Stimulated activated CD4-positive, alpha-beta T cell treated with anti-CD3 and anti-CD28 coated beads, Interleukin-12 subunit alpha, Interleukin-12 subunit beta, amount 100 ng/mL, for 48 hours (primary cell): ENCODE results near the gene PTPRJ.
"Not testable (repeated sequence)": the region's sequence is repeated elsewhere in the genome, so short reads cannot be mapped to it uniquely, and the experiment has no call there.

Experiments used
- DNase-seq, 3 donors: peaks; one replicate each; pipeline ENCODE4 v3.0.0-alpha.2; 2020; ENCODE audit warnings: low read depth in 2 of 3, low spot score in 1 of 3

PTPRJ gene

DNA sequence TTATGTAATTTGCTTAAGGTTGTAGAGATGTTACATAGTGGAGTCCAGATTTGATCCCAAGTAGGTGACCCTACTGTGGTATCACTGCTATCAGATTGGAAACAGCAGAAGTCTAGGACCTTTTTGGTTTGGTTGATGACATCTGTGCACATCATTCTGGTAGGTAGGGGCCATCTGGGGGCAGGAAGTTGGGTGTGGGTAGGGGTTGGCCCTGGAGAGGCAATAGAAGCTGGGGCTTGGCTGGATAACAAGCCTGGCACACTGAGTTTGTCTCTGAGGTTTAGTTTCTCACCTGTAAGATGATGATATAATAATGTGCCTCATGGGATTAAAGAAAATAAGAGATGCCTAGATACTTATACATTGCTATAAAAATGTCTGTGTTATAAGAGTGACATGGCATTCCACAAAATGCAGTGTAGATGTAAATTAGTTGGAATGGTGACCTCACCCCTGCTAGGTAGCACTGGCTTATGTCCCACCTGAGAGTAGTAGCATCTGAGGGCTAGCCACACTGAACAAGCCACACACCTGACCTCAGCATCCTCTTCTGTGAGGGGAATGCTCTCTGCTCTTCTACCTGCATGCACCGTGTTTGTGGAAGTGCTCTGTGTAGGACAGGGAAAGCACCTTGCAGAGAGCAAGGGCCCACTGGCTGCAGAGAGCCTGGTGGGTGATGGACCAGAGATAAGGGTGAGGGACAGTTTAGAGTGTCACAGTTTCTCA lies 36.9 kb downstream of the PTPRJ start:
- DNase-seq = no peak

DNA sequence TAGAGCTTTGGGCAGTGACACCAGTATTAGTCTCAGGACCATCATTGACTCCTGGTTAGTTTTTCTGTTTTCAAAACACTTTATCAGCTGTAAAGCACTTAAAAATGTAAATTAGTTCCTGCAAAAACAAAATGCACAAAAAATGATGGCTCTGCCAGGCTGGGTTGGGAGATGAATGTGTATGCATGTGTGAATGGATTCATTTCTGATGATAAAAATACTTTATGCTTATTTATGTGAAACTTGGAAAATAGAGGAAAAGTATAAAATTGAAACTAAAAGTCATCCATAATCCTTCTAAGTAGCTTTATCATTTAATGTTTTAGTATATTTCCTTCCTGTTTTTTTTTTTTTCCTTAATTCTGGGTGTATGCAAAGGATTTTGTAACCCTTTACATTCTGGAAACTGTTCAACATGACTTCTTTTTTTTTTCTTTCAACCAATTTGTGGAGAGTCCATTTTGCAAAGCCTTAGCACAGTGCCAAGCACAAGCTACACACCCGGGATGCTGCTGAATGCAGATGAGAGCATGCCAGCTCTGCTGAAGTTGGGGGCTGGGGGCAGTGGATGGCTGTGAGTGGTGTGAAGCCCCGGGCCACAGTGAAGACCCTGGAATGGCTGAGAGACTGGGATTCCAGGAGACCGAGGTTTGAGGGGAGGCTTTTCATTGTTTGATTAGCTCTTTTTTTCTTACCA lies 37.6 kb downstream of the PTPRJ start:
- no peak for DNase-seq

DNA sequence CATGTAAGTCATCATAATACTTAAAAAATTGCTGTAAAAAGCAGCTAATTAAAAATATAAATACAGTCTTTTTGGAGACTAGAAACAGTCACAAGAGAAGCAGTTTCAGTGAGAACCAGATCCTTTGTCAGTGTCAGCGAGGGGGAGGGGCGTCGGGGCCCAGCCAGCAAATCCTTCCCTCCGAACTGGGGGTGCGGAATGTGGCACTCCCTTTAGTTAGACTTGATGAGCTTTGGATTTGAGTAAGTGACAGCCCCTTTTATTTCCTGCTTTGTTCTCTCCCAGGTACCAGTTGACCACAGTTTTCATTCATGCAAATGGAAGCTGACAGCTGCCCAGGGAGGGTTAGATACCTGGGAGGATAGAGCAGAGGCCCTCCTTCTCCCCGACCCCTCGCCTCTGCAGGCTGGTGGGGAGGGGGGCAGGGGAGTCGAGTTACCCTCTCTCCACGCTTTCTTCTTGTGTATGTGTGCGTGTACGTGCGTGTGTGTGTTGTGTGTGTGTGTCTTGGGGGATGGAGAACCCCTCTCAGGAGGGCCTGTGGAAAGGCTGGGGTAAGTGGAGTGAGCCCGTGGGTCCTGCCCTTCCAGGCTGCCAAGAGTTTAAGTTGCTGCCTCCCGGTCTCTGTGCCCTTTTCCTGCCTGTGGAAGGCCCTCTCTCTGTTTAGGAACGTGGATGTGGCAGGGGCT lies 38.3 kb downstream of the PTPRJ start:
- no peak for DNase-seq

DNA sequence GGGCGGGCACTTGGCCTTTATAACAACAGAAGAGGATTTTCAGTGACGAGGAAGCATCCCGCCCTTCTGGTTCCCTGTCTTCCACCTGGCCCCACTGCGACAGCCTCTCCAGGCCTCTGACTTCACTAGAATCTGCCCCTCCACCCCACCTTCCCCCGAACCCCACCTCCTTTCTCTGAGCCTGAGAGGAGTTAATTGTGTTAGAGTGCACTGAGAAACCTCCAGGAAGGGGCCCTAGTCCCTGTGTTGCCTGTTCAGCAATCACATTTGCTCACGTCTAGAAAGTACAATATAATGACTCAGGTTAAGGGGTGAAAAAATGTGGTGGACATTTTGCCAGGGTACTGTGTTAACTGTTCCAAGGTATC lies 38.8 kb downstream of the PTPRJ start:
- DNase-seq = no peak

DNA sequence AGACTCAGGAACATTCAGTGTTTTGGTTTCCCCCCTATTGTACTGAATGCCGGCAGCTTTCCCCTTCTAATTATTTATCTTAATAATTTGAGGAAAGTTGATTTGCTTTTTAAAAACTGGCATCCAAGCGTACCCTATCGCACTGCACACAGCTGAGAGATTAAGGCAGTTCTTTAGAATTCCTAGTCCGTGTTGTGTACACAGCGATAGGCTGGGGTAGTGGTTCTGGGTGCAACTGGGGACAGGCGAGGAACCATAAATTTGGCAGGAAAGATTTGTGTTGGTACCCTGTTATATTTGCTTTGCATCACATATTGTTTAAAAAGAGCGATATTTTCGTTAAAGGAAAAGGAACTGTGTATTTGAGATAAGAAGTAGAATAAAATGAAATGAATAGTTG lies 39.2 kb downstream of the PTPRJ start:
- DNase-seq = no peak

DNA sequence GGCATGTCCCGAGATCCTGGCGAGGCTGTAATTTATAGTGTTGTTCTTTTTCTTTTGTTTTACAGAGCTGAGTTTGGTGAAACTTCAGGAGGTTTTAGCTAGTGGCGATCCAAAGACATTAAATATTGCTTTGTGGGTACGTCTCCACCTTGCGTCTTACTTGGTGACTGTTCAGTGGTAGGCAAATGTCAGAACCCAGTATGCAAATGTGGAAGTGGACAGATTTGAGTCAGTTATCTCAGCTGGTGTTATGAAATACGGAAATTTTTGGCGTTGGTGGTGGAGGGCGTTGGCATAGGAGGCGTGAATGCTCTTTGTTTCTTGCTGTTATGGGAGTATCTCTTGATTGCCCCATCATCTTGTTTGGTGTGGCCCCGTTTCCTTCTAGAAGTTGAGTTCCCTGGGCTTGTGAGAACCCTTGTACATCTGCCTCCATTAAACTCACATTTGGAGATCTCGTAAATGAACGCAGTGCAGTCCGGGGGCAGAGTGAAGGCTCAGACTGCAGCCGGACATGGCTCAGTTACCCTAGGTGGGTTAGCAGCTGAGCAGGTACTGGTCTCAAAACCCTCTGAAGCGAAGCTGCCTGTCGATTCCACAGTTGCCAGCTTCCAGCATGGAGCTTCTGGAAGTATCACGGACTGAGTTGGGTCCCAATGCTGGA lies 39.9 kb downstream of the PTPRJ start:
- no peak for DNase-seq

DNA sequence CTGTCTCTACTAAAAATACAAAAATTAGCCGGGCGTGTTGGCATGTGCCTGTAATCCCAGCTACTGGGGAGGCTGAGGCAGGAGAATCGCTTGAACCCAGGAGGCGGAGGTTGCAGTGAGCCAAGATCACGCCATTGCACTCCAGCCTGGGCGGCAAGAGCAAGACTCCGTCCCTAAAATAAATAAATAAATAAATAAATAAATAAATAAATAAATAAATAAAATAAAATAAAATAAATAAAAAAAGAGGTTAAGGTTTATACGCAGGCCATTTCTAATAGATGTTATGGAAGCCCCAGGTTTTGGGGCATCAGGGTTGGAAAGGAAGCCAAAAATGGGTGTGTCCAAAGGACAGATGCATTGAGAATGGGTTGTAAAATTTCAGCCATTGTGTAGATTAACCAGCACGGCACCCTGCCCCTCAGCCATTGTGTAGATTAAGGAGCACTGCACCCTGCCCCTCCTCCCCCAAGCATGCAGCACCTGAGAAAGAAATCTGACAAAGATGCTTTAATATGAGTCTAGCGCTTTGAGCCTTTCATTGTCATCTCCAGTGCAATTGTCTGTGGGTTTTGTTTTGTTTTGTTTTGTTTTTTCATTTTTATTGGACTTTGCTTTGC lies 41.0 kb downstream of the PTPRJ start:
- DNase-seq = not testable (repeated sequence)

DNA sequence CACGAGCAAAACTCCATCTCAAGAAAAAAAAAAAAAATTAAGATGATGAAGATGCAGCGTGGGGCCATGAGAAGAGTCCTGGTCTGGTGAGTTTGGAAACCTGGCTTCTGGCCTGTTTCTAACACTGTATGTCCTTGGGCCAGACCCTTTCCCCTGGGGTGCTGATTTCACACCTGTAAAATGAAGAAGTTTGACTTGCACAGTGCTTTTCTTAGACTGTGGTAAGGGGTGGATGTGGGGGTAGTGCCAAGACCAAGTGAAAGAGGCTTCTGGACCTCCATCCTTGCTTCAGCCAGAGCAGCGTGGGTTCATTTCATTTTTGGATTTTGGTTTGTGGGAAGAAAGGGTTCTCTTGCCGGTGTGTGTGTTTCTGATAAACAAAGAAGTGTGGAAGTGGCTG lies 42.1 kb downstream of the PTPRJ start:
- no peak for DNase-seq

DNA sequence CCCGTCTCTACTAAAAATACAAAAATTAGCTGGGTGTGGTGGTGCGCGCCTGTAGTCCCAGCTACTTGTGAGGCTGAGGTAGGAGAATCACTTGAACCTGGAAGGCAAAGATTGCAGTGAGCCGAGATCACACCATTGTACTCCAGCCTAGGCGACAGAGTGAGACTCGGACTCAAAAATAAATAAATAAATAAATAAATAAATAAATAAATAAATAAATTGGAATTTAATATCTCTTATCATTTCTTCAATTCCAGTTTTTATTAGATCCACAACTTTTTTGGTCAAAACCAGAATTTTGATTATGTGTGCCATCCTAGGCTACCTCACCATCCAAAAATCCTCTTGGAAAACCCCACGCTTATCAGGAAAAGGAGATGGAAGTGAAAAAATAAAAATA lies 43.2 kb downstream of the PTPRJ start:
- not testable (repeated sequence) for DNase-seq

DNA sequence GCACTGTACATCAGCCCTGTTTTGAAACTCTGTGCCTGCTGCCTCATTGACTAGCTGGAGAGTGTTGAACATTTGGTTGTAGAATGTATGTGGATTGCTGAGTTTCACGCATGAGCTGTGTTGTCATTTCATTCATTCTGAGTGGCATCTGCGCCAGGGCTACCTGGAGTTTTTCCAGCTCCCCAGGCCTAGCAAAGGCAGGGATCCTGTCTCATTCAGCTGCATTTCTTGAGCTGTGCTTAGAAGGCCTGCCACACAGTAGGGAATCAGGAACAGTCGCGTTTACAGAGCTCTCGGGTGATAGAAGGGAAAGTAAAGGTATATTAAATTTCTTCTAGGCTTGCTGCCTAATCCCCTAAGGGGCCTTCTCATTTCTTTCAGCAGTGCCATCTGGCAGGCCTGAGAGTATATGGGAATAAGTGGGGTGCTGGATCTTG lies 44.3 kb downstream of the PTPRJ start:
- no peak for DNase-seq

DNA sequence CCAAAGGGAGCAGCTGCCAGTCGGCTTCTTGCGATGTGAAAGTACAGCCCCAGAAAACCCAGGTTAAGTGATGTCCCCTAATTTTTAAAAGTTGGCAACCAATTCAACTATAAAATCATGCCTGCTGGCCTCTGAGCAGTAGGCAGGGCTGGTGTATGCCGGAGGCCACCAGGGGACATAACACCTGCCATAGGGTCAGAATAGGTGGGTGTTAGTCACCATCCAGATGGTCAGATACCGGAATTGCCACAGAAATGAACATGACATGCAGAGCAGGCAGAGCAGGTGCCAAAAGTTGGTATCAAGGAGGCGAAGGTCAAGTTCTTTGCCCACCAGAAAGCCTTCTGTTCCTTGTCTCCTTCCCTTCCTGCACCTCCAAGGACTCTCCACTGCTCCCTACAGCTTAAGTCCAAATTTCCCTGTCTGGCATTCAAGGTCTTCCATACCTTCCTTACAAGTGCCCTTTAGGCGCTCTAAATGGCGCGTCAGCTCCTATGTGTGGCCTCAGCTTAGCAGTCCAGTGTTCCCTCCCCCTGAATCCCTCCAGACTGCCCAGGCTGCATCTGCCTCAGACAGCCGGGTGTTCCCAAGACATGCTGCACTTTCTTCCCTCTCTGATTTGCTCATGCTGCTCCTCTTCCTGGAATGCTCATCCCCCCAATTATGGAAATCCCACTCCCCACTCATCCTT lies 45.1 kb downstream of the PTPRJ start:
- DNase-seq = no peak

DNA sequence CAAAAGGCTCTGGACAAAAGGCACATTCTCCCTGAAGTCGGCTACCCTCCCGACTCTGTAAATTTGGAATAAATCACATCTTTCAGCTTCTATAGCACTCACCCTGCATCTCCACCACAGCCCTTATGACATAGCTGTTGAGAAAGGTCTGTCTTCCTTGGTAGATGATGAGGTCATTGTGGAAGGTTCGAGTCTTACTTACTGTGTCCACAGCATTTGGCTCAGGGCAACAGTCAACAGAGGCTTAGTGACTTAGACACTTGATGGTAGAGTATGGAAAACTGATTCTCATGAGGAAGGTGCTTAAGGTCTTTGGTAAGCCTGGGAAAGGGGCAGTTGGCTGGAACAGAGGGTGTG lies 45.6 kb downstream of the PTPRJ start:
- no peak for DNase-seq

DNA sequence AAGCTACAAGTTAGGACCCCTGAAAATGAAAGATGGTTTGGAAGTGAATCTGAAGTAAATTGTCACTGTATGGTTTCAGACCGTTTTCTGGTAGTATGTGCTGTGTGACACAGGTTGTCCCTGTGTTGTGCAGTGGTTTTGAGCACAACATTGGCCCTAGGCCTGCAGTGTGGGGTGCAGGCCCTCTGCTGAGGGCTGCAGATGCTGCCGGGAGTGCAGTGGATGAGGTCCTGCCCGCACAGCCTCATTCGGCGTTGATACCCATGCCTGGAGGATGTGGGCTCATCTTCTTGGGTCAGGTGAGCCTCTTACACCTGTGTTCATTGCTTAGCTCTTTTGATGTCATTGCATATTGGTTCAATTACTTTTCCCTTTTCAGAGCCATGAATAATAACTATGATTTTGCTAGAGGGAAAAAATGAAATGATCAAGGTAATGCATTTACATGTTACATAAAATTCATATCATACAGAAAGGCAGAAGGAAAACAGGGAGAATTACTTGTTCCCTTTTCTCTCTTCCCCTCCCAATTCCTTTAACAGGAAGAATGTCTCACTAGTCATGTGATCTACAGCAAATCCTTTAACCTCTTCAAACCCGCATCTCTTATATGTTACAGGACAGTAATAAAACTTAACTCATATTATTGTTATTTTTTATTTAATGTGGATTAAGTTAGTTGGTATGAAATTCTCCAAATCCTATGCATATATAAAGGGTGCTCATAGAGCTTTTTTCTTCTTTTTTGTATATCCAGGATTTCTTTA lies 48.7 kb downstream of the PTPRJ start:
- DNase-seq = no peak

DNA sequence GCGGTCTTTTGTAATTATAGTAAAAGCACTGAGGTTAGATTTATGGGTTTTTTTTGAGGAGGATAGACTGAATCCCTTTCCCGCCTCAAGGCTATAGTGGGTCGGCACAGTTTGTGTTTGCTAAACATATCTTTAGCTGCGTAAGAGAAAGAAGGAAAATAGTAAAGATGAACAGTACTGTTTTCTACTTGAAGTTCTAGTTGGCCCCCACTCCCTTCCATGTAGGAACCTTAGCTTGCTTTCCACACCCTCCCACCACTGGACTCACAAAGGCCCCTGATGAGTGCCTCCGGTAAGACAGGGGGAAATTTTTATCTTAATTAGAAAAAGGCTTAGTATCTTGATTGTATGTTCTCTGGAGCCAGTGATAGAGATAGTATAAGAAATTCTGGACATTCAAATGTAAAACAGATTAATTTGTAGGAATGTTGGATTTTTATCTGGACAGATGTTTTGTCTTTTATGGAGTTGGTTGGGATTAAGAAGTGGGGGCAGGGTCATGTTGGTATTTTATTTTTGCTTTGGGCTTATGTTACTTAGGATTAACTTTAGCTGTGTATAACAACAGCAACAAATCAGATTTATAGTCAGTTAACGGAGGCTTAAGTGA lies 49.4 kb downstream of the PTPRJ start:
- no peak for DNase-seq

DNA sequence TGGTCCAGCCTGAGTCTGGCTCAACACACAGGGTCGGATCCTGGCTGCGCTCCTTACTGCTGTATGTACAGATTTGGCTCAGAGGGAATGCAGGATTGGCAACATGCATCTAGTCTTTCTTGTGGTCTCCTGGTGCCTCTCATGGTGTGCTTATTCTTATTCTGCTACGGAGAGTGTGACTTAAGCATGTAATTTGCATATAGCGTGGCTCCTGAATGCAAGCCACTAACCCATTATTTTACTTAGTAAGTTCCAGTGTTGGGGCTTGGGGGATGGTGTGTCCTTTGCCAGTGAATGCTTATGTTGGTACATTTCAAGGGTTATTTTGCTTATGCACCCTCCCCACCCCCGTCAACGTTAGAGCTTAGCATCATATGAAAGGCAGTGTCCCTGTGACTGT lies 51.2 kb downstream of the PTPRJ start:
- no peak for DNase-seq

DNA sequence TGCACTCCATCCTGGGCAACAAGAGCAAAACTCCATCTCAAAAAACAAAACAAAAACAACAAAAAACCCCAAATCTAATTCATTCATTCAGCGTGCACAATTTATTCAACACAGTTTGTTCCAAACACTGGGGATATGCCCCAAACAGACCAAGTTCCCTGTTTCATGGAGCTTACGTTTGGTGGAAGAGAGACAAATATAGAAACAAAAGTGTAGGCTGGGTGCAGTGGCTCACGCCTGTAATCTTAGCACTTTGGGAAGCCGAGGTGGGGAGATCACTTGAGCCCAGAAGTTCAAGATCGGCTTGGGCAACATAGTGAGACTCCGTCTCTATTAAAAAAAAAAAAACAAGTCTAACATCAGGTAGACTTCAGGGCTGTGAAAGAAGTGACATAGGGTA lies 52.4 kb downstream of the PTPRJ start:
- DNase-seq = no peak

DNA sequence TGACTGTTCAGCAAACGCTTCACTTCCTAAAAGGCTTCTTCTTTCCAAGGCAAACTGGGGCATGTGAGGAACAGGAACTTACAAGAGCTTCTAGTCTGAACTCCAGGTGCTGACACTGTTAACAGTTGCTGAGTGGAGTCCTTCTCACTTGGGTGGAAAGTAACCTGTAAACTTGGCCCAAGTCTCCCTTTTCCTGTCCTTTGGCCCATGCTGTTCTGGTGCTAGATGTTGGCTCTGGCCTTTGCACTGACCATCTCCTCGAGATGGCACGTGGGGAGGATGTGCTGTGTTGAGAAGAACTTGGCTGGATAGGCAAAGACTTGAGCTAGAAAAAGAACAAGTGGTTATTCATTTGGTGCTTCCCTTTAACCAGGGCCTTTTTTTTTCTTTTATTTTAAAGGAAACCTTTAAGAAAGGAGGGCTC lies 53.6 kb downstream of the PTPRJ start:
- DNase-seq = no peak

DNA sequence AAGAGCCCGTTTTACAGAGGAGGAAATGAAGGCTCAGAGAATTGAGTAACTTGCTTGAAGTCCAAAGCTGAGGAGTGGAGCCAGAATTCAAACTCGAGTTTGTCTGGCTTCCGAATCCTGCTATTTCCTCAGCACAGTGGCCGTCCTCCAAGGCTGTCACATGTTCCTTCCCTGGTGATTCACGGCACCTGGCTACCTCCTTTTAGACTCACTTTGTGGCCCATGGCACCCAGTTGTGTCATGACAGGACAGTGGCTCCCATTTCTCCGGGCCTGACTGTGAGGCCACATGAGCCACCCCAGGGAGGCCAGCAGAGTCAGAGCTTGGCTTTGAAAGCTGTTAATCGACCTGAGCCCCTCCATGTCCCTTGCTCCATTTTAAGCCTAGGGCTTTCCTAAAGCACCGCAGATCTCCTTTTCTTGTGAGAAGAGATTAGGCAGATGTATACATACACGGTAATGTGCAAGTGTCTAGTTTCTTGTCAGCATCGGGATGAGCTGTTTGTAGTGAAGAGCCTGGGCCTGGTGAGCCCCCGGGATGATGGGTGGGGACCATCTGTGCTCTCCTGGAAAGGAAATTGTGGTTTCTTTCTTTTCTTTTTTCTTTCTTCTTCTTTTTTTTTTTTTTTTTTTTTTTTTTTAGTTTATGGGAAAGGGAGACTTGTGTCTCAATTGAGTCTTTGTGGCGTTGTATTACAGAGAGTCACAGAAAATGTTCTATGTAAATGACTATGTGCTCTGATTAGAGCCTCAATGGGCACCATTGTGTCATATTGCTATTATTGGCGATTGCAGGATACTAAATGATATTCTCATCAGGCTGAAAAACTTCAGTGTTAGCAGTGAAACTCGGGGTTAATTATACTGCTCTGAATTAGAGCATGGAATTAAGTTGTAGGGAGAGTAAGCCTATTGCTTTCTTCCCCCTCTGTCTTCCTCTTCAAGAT lies 54.8 kb downstream of the PTPRJ start:
- DNase-seq = no peak

DNA sequence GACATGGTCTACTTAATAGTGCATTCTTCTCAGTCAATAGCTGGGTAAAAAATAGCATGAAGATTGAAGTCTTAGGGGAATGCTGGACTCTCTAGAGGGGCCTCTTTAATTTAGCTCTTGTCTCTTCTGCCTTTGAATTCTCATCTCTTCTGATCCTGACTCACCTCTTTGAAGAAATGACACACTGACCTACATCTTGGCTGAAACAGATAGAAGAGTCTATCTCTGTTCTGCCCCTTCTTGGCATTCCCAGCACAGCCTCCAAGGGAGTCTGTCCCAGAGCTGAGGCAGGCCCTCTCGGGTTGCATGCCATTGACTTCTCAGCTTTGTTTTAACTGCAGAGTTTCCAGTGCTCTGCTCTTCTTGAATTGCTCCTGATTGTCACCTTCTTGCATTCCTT lies 55.7 kb downstream of the PTPRJ start:
- no peak for DNase-seq
